ENCODE data around the gene UBN1.
"Not testable (repeated sequence)": the region's sequence is repeated elsewhere in the genome, so short reads cannot be mapped to it uniquely, and the experiment has no call there.

The UBN1 gene

GRCh38 chr16:4884972-4885874 lies 37.9 kb downstream of the UBN1 start:
- no peak for DNase-seq (ENCODE audit: low read depth in 2 of 2)

GRCh38 chr16:4886151-4886550 lies 38.9 kb downstream of the UBN1 start:
- no peak for DNase-seq (ENCODE audit: low read depth in 2 of 2)

- DNase-seq (ENCODE audit: low read depth in 2 of 2), result no peak
Measured at GRCh38 chr16:4888428-4889135, 41.3 kb downstream of the UBN1 start.

GRCh38 chr16:4890026-4890425 lies 42.7 kb downstream of the UBN1 start:
- no peak for DNase-seq (ENCODE audit: low read depth in 2 of 2)

GRCh38 chr16:4890686-4891085 lies 43.4 kb downstream of the UBN1 start:
- no peak for DNase-seq (ENCODE audit: low read depth in 2 of 2)

- DNase-seq (ENCODE audit: low read depth in 2 of 2), result no peak
Measured at GRCh38 chr16:4891097-4891885, 44.0 kb downstream of the UBN1 start.

GRCh38 chr16:4891886-4892216 lies 44.6 kb downstream of the UBN1 start:
- no peak for DNase-seq (ENCODE audit: low read depth in 2 of 2)

- DNase-seq (ENCODE audit: low read depth in 2 of 2), result no peak
Measured at GRCh38 chr16:4892361-4893102, 45.3 kb downstream of the UBN1 start.

GRCh38 chr16:4893103-4893862 lies 46.0 kb downstream of the UBN1 start:
- DNase-seq (ENCODE audit: low read depth in 2 of 2), result no peak

- DNase-seq (ENCODE audit: low read depth in 2 of 2), result no peak
Measured at GRCh38 chr16:4894276-4895150, 47.2 kb downstream of the UBN1 start.

- DNase-seq (ENCODE audit: low read depth in 2 of 2), result no peak
Measured at GRCh38 chr16:4895366-4895765, 48.1 kb downstream of the UBN1 start.

- DNase-seq (ENCODE audit: low read depth in 2 of 2), result not testable (repeated sequence)
Measured at GRCh38 chr16:4896761-4897160, 49.5 kb downstream of the UBN1 start.

GRCh38 chr16:4897328-4897727 lies 50.0 kb downstream of the UBN1 start:
- DNase-seq (ENCODE audit: low read depth in 2 of 2), result no peak

GRCh38 chr16:4898811-4899473 lies 51.7 kb downstream of the UBN1 start:
- no peak for DNase-seq (ENCODE audit: low read depth in 2 of 2)

- DNase-seq (ENCODE audit: low read depth in 2 of 2), result no peak
Measured at GRCh38 chr16:4899474-4899846, 52.2 kb downstream of the UBN1 start.

GRCh38 chr16:4900036-4900435 lies 52.8 kb downstream of the UBN1 start:
- no peak for DNase-seq (ENCODE audit: low read depth in 2 of 2)

GRCh38 chr16:4900750-4901149 lies 53.5 kb downstream of the UBN1 start:
- DNase-seq (ENCODE audit: low read depth in 2 of 2), result no peak

GRCh38 chr16:4902038-4902437 lies 54.8 kb downstream of the UBN1 start:
- DNase-seq (ENCODE audit: low read depth in 2 of 2), result no peak
